Cardiac fibroblast (primary cell): ENCODE data around the gene UMAD1.
A peak's percentile ranks its signal among the peaks of the same experiment; 100 is the strongest.

Experiments
- DNase-seq, 2 donors: peaks; one replicate each; pipeline versions ENCODE4 v3.0.0 to v3.0.0-alpha.2; 2010; ENCODE audit warnings: low read depth in 2 of 2
- H3K4me3 ChIP-seq, 2 donors: replicated peaks in 1 of 2; 1 replicate in 1 of 2; 2 replicates in 1 of 2; pipeline ENCODE4 v1.5.1; 2011; ENCODE audit warnings: low read depth in 2 of 2, low read length in 2 of 2, mild to moderate bottlenecking in 2 of 2, moderate library complexity in 1 of 2
- TF ChIP-seq, protein P1 (sequence below): IDR thresholded peaks from one replicate; pipeline ENCODE4 v1.5.1; 2011; ENCODE audit warnings: low read depth, mild to moderate bottlenecking, low read length, inconsistent platforms

Gene UMAD1

GRCh38 chr7:7870555-7870954, 230.0 kb downstream of the UMAD1 start:
- H3K4me3 ChIP-seq, result no peak overlapping the region
- DNase-seq, result no peak
- TF ChIP-seq, protein P1, sequence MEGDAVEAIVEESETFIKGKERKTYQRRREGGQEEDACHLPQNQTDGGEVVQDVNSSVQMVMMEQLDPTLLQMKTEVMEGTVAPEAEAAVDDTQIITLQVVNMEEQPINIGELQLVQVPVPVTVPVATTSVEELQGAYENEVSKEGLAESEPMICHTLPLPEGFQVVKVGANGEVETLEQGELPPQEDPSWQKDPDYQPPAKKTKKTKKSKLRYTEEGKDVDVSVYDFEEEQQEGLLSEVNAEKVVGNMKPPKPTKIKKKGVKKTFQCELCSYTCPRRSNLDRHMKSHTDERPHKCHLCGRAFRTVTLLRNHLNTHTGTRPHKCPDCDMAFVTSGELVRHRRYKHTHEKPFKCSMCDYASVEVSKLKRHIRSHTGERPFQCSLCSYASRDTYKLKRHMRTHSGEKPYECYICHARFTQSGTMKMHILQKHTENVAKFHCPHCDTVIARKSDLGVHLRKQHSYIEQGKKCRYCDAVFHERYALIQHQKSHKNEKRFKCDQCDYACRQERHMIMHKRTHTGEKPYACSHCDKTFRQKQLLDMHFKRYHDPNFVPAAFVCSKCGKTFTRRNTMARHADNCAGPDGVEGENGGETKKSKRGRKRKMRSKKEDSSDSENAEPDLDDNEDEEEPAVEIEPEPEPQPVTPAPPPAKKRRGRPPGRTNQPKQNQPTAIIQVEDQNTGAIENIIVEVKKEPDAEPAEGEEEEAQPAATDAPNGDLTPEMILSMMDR, result no peak

- TF ChIP-seq, protein P1, result no peak
- no peak for DNase-seq
- H3K4me3 ChIP-seq, result no peak overlapping the region
Measured at GRCh38 chr7:7876419-7876818, 235.9 kb downstream of the UMAD1 start.

GRCh38 chr7:7881581-7881980, 241.0 kb downstream of the UMAD1 start:
- no peak for DNase-seq
- no peak overlapping the region for H3K4me3 ChIP-seq
- TF ChIP-seq, protein P1, result no peak

DNA sequence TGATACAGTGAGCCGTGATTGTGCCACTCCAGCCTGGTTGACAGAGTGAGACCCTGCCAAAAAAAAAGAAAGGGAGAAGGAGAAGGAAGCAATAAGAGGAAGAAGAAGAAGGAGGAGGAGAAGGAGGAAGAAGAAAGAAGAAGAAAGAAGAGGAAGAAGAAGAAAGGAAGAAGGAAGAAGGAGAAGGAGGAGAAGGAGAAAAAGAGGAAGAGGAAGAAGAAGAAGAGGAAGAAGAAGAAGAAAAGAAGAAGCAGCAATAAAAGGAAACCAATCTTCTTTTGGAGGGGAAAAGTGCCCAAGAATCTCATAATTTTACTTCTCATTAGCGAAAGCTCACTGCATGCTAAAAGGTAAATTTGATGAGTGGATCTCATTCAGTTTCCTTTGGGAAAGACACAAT, 242.3 kb downstream of the UMAD1 start:
- no peak for DNase-seq
- H3K4me3 ChIP-seq, result no peak overlapping the region
- TF ChIP-seq, protein P1, result no peak

- TF ChIP-seq, protein P1, result no peak
- no peak for DNase-seq
- no peak overlapping the region for H3K4me3 ChIP-seq
Measured at GRCh38 chr7:7883394-7883793, 242.8 kb downstream of the UMAD1 start.

DNA sequence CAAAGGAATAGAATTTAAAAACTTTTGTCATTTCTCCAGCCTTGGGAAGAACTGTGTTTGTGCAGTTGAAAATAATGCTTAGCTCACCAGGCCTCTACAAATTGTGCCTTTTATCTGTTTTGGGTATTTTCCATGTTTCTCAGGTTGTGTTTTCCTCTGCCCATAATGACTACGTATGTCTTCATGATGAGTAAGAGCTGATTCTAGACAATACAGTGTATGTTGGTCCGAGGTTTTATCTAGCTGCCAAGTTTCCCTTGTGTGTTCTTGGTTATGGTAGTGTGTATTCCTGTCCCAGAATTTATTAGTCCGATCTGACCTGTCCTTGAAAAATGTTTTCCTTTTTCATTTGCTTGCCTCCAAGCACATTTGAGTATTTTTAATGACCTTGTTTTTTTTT, 244.3 kb downstream of the UMAD1 start:
- DNase-seq, result peak; percentile 13 to 67
- TF ChIP-seq, protein P1, result no peak
- no peak overlapping the region for H3K4me3 ChIP-seq
